Type B pancreatic cell (in vitro differentiated cells): ENCODE data around the gene KMT2E. TPM values are rescaled to one million over a fixed set of nuclear protein-coding genes. Genes with fewer than 3 reads are reported as not detected.
"Not testable (repeated sequence)": the region's sequence is repeated elsewhere in the genome, so short reads cannot be mapped to it uniquely, and the experiment has no call there.

Source experiments
- DNase-seq: peaks from one replicate; pipeline ENCODE4 v3.0.0; 2021; ENCODE audit warnings: mixed read lengths; ENCODE audit not compliant: unreplicated experiment; ENCODE audit errors: extremely low spot score
- H3K27ac Mint-ChIP-seq: 2 replicates; pipeline ENCODE4 v1.8.0; 2021; ENCODE audit warnings: mild to moderate bottlenecking, mixed read lengths
- H3K27me3 Mint-ChIP-seq: 2 replicates; pipeline ENCODE4 v1.8.0; 2021; ENCODE audit warnings: mixed read lengths
- H3K36me3 Mint-ChIP-seq: 2 replicates; pipeline ENCODE4 v1.8.0; 2021; ENCODE audit warnings: mixed read lengths
- H3K4me1 Mint-ChIP-seq: one replicate; pipeline ENCODE4 v1.8.0; 2021; ENCODE audit warnings: mixed read lengths; ENCODE audit not compliant: unreplicated experiment
- H3K4me3 Mint-ChIP-seq: 2 replicates; pipeline ENCODE4 v1.8.0; 2021; ENCODE audit warnings: mild to moderate bottlenecking, mixed read lengths
- H3K9me3 Mint-ChIP-seq: 2 replicates; pipeline ENCODE4 v1.8.0; 2021; ENCODE audit warnings: mixed read lengths
- total RNA-seq: library from RNA; stranded (reverse); gene quantifications from 2 replicates; pipeline ENCODE4 v1.2.1, GENCODE V29; 2021; ENCODE audit warnings: low replicate concordance
- TF ChIP-seq, protein P1 (sequence below): fragments of 200-600 bp; sonication (generic); conservative IDR thresholded peaks from 2 replicates; pipeline ENCODE4 v1.5.0; 2021; ENCODE audit warnings: antibody characterized with exemption, mild to moderate bottlenecking

The KMT2E gene
- total RNA-seq, 1 donor from 2014 or later = 75.6 TPM

DNA sequence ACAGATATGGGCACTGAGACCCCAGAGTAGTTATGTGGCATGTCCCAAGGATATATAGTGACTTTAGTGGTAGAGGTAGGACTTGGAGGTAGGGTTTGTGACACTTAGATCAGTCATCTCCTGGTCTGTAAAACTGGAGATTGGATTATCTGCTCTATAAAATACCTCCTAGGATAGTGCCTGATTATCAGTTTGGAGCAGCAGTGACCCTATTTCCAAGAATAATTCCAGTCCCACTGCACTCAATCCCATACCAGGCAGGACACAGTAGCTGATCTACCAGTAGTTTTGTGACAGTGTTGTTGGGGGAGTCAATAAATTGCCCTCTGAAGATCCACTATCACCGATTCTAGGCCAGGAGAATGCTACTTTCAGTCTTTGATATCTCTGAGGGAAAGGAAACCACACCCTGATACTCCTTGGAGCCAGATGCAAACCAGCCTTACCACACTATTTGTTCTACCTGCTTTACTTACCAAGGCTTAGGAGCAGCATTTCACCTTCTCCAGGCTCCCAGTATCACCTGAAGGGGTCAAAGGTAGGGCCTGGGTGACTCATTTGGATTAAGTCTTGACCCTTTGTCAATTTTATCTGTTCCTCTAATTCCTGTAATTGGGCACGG is 30.6 kb downstream of the KMT2E start:
- TF ChIP-seq, protein P1, sequence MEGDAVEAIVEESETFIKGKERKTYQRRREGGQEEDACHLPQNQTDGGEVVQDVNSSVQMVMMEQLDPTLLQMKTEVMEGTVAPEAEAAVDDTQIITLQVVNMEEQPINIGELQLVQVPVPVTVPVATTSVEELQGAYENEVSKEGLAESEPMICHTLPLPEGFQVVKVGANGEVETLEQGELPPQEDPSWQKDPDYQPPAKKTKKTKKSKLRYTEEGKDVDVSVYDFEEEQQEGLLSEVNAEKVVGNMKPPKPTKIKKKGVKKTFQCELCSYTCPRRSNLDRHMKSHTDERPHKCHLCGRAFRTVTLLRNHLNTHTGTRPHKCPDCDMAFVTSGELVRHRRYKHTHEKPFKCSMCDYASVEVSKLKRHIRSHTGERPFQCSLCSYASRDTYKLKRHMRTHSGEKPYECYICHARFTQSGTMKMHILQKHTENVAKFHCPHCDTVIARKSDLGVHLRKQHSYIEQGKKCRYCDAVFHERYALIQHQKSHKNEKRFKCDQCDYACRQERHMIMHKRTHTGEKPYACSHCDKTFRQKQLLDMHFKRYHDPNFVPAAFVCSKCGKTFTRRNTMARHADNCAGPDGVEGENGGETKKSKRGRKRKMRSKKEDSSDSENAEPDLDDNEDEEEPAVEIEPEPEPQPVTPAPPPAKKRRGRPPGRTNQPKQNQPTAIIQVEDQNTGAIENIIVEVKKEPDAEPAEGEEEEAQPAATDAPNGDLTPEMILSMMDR = no peak
- Mint-ChIP-seq H3K36me3 (peaks cover 27% of the 10 kb centered on the region), H3K4me3 (no peak overlapping the region), H3K27me3 (no peaks in the 10 kb centered on the region), H3K4me1 (no peaks in the 10 kb centered on the region), H3K27ac (no peak overlapping the region), H3K9me3 (no peaks in the 10 kb centered on the region)
- no peak for DNase-seq

DNA sequence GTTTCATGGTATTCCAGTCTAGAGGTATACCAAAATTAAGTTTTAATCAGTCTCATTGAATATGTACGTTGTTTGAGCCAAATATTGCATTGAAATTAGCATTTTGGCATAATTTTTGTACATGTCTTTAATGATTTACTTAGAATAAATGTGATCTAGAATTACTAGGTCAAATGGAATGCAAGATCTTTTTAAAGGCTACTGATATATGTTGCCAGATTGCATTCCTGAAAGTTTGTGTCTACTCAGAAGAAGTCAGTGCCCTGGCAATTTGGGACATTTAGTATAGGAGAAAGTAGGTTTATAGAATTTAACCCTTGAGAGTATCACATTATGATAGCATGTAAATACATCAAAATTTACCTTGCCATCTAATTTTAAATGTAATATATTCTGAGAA is 32.4 kb downstream of the KMT2E start:
- TF ChIP-seq, protein P1 = no peak
- Mint-ChIP-seq H3K27me3 (no peaks in the 10 kb centered on the region), H3K4me1 (no peaks in the 10 kb centered on the region), H3K27ac (peak overlapping the region; percentile 49), H3K9me3 (no peaks in the 10 kb centered on the region), H3K4me3 (no peak overlapping the region), H3K36me3 (peaks cover 36% of the 10 kb centered on the region)
- no peak for DNase-seq

DNA sequence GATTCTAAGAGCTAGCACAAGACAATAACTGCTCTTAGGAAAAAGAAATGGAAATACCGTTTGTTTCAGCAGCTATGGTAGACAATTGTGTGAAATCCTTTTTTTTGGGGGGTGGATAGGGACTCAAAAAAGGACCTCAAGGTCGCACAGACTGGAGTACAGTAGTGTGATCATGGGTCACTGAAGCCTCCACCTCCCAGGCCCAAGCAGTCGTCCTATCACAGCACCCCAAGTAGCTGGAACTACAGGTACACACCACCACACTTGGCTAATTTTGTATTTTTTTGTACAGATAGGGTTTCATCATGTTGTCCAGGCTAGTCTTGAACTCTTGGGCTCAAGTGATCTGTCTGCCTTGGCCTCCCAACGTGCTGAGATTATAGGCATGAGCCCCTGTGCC is 33.9 kb downstream of the KMT2E start:
- TF ChIP-seq, protein P1 = no peak
- H3K27ac Mint-ChIP-seq = no peak overlapping the region
- no peak overlapping the region for H3K4me3 Mint-ChIP-seq
- no peaks in the 10 kb centered on the region for H3K4me1 Mint-ChIP-seq
- no peaks in the 10 kb centered on the region for H3K9me3 Mint-ChIP-seq
- H3K27me3 Mint-ChIP-seq = no peaks in the 10 kb centered on the region
- DNase-seq = no peak
- peaks cover 42% of the 10 kb centered on the region for H3K36me3 Mint-ChIP-seq

DNA sequence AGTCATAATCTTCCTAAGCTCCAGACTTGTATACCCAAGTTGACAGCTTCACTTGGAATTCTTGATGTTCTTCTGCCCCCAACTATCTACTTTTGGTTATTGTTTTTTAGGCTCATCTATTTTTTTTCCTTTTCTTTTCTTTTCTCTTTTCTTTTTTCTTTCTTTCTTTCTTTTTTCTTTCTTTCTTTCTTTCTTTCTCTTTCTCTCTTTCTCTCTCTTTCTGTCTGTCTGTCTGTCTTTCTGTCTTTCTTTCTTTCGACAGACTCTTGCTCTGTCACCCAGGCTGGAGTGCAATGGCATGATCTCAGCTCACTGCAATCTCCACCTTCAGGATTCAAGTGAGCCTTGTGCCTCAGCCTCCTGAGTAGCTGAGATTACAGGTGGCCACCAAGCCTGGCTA is 36.5 kb downstream of the KMT2E start:
- H3K36me3 Mint-ChIP-seq = peaks cover 37% of the 10 kb centered on the region
- TF ChIP-seq, protein P1 = no peak
- H3K4me3 Mint-ChIP-seq = no peak overlapping the region
- no peak for DNase-seq
- peaks cover 2% of the 10 kb centered on the region for H3K4me1 Mint-ChIP-seq
- no peaks in the 10 kb centered on the region for H3K27me3 Mint-ChIP-seq
- no peaks in the 10 kb centered on the region for H3K9me3 Mint-ChIP-seq
- H3K27ac Mint-ChIP-seq = no peak overlapping the region

DNA sequence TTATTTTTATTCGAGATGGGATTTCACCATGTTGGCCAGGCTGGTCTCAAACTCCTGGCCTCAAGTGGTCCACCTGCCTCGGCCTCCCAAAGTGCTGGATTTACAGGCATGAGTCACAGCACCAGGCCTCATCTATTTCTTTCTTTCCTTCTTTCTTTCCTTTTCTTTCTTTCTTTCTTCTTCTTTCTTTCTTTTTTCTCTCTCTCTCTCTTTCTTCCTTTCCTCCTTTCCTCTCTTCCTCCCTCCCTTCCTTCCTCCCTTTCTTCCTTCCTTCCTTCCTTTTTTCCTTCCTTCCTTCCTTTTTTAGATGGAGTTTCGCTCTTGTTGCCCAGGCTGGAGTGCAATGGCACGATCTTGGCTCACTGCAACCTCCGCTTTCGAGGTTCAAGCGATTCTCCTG is 36.9 kb downstream of the KMT2E start:
- not testable (repeated sequence) for H3K4me3 Mint-ChIP-seq, H3K4me1 Mint-ChIP-seq, H3K9me3 Mint-ChIP-seq, DNase-seq, H3K27me3 Mint-ChIP-seq
- Mint-ChIP-seq H3K27ac (peak overlapping the region; percentile 11), H3K36me3 (peaks cover 37% of the 10 kb centered on the region)

DNA sequence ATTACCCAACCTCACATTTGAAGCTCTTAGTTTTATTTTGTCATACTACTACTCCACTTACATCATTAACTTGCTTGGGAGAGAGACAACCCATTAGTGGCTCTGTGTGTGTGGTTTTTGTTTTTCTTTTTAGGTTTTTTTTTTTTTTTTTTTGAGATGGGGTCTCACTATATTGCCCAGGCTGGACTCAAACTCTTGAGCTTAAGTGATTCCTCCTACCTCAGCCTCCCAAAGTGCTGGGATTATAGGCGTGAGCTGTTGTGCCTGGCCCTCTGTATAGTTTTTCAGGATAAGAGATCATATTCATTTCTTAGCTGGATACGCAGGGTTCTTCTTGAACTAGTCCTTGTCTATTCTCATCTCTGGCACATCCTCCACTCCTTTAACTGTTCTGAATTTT is 41.1 kb downstream of the KMT2E start:
- no peak overlapping the region for H3K27ac Mint-ChIP-seq
- TF ChIP-seq, protein P1 = no peak
- H3K36me3 Mint-ChIP-seq = peaks cover 23% of the 10 kb centered on the region
- no peak for DNase-seq
- H3K4me1 Mint-ChIP-seq = peaks cover 9% of the 10 kb centered on the region
- H3K9me3 Mint-ChIP-seq = no peaks in the 10 kb centered on the region
- no peaks in the 10 kb centered on the region for H3K27me3 Mint-ChIP-seq
- no peak overlapping the region for H3K4me3 Mint-ChIP-seq
